Nephron progenitor cell (in vitro differentiated cells): ENCODE data around the gene SLC6A3.

Source experiments
- DNase-seq: peaks from one replicate; pipeline ENCODE4 v3.0.0; 2021
- H3K27ac Mint-ChIP-seq: 2 replicates; pipeline ENCODE4 v1.8.0; 2021; ENCODE audit warnings: mild to moderate bottlenecking, moderate library complexity, mixed read lengths
- H3K27me3 Mint-ChIP-seq: 2 replicates; pipeline ENCODE4 v1.8.0; 2021; ENCODE audit warnings: mild to moderate bottlenecking, low read depth, mixed read lengths; ENCODE audit not compliant: poor library complexity
- H3K36me3 Mint-ChIP-seq: 2 replicates; pipeline ENCODE4 v1.8.0; 2021; ENCODE audit warnings: low read depth, mixed read lengths
- H3K4me1 Mint-ChIP-seq: 2 replicates; pipeline ENCODE4 v1.8.0; 2021; ENCODE audit warnings: mixed read lengths
- H3K4me3 Mint-ChIP-seq: 2 replicates; pipeline ENCODE4 v1.8.0; 2021; ENCODE audit warnings: mild to moderate bottlenecking, moderate library complexity, mixed read lengths
- H3K9me3 Mint-ChIP-seq: 2 replicates; pipeline ENCODE4 v1.8.0; 2021; ENCODE audit warnings: mild to moderate bottlenecking, moderate library complexity, mixed read lengths
- TF ChIP-seq, protein P1 (sequence below): fragments of 200-600 bp; sonication (generic); IDR thresholded peaks from 2 replicates; pipeline ENCODE4 v1.5.0; 2021; ENCODE audit warnings: antibody characterized with exemption

SLC6A3 gene

DNA sequence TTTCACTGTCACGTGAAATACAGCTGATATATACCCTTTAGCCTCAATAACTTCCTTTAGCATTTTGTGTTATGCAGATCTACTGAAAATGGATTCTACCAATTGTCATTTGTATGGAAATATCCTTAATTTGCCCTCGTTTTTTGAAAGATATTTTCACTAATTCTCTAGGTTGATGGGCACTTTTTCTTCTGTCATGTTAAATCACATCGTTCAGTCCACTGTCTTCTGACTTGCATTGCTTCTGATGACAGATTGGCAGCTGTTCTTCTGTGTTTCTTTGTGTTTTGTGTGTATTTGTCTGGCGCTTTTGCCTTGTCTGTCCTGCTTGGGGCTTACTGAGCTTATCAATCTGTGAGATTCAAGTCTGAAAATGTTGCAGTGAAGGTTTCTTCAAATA is 90.7 kb downstream of the SLC6A3 start:
- H3K27me3 Mint-ChIP-seq: peaks cover 34% of the 10 kb centered on the region
- DNase-seq: no peak
- no peaks in the 10 kb centered on the region for H3K9me3 Mint-ChIP-seq
- H3K27ac Mint-ChIP-seq: no peak overlapping the region
- H3K36me3 Mint-ChIP-seq: no peaks in the 10 kb centered on the region
- no peak overlapping the region for H3K4me3 Mint-ChIP-seq
- TF ChIP-seq, protein P1, sequence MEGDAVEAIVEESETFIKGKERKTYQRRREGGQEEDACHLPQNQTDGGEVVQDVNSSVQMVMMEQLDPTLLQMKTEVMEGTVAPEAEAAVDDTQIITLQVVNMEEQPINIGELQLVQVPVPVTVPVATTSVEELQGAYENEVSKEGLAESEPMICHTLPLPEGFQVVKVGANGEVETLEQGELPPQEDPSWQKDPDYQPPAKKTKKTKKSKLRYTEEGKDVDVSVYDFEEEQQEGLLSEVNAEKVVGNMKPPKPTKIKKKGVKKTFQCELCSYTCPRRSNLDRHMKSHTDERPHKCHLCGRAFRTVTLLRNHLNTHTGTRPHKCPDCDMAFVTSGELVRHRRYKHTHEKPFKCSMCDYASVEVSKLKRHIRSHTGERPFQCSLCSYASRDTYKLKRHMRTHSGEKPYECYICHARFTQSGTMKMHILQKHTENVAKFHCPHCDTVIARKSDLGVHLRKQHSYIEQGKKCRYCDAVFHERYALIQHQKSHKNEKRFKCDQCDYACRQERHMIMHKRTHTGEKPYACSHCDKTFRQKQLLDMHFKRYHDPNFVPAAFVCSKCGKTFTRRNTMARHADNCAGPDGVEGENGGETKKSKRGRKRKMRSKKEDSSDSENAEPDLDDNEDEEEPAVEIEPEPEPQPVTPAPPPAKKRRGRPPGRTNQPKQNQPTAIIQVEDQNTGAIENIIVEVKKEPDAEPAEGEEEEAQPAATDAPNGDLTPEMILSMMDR: no peak
- peaks cover 5% of the 10 kb centered on the region for H3K4me1 Mint-ChIP-seq

DNA sequence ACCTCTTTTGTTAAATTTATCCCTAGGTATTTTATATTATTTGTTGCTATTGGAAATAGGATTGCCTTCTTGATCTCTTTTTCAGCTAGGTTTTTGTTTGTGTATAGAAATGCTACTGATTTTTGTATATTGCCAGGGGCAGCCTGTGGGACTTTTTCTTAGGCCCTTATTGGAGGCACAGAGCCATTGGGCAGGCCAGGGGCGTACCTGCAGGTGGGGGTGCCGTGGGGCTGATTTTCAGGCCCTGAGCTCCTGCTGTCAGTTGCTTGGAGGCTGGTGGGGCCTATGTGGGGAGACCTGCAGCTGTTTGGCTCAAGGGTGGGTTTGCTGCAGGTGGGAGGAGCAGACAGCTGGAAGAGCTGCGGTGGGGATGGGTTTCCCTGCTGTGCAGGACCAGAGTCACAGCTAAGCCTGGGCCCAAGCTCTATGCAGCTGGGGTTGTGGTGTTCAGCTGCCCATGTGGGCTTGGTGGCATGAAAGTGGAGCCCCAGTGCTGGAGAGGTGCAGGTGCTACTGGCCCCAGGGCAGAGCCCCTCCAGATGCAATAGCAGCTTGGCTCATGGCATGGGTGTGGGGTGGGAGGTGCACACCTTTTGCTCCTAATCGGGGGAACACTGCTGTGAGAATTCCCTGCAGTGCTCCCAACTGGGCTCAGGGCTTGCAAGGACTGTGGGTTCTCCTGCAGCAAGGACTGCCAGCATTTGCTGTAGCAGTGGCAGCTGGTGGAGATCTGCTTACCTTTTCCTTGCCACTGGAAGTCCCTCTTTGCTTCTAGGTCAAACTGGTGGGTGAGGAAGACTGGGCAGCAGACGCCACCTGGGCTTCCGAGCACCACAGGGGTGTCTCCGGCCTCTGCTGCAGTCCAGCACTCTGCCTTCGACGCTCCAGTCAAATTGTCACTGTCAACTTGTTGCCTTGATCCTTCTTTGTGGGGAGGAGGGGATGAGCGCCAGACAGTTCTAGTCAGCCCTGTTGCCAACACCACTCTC is 92.7 kb downstream of the SLC6A3 start:
- peaks cover 5% of the 10 kb centered on the region for H3K4me1 Mint-ChIP-seq
- no peak for DNase-seq
- TF ChIP-seq, protein P1: no peak
- H3K4me3 Mint-ChIP-seq: no peak overlapping the region
- H3K27ac Mint-ChIP-seq: no peak overlapping the region
- H3K9me3 Mint-ChIP-seq: no peaks in the 10 kb centered on the region
- no peaks in the 10 kb centered on the region for H3K36me3 Mint-ChIP-seq
- H3K27me3 Mint-ChIP-seq: peaks cover 36% of the 10 kb centered on the region

DNA sequence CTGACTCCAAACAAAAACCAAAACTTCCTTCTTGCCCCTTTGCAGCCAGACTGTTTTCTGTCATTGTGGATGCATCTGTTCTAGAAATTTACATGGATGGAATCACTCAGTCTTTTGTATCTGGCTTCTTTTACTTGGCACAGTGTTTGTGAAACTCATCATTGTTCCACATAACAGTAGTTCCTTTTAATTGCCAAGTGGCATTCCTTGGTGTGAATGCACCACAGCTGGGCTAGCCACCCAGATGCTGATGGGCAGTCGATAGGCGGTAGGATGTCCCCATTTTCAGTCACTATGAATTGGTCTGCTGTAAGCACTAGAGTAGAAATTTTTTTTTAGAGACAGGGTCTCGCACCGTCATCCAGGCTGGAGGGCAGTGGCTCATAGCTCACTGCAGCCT is 94.1 kb downstream of the SLC6A3 start:
- H3K9me3 Mint-ChIP-seq: no peaks in the 10 kb centered on the region
- H3K27ac Mint-ChIP-seq: no peak overlapping the region
- no peak overlapping the region for H3K4me3 Mint-ChIP-seq
- peaks cover 8% of the 10 kb centered on the region for H3K4me1 Mint-ChIP-seq
- H3K36me3 Mint-ChIP-seq: no peaks in the 10 kb centered on the region
- no peak for DNase-seq
- H3K27me3 Mint-ChIP-seq: peaks cover 38% of the 10 kb centered on the region
- TF ChIP-seq, protein P1: no peak

DNA sequence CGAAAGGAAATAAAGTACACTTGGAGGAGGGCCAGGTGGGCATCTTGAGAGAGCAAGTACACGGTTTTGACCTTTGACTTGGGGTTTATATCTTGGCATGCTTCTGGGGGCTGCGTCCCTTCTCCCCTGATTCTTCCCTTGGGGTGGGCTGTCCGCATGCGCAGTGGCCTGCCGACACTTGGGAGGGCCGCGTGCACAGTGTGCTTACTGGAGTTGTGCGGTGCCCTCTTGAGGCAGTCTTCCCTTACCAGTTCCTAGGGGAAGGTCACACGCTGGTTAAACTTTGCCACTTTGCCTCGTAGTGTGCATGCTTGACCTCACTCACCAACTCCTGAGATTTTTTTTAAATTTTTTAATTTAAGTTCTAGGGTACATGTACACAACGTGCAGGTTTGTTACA is 96.0 kb downstream of the SLC6A3 start:
- DNase-seq: no peak
- TF ChIP-seq, protein P1: no peak
- no peaks in the 10 kb centered on the region for H3K9me3 Mint-ChIP-seq
- peaks cover 35% of the 10 kb centered on the region for H3K27me3 Mint-ChIP-seq
- H3K4me1 Mint-ChIP-seq: peaks cover 16% of the 10 kb centered on the region
- H3K27ac Mint-ChIP-seq: no peak overlapping the region
- H3K36me3 Mint-ChIP-seq: no peaks in the 10 kb centered on the region
- no peak overlapping the region for H3K4me3 Mint-ChIP-seq

DNA sequence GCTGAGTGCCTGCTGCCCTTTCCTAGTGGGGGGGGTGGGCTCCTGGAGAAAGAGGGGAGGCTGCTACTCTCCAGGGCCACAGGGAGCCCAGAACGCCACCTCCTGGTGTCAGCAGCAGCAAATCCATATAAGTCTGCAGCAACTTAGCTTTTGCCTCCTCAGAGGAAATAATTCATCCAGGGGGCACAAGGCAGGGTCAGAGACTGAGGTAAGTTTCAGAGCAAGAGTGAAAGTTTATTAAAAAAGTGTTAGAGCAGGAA is 96.3 kb downstream of the SLC6A3 start:
- Mint-ChIP-seq H3K27ac (no peak overlapping the region), H3K36me3 (peaks cover 2% of the 10 kb centered on the region), H3K9me3 (no peaks in the 10 kb centered on the region), H3K27me3 (peaks cover 35% of the 10 kb centered on the region), H3K4me3 (no peak overlapping the region), H3K4me1 (peaks cover 19% of the 10 kb centered on the region)
- TF ChIP-seq, protein P1: no peak
- DNase-seq: no peak

DNA sequence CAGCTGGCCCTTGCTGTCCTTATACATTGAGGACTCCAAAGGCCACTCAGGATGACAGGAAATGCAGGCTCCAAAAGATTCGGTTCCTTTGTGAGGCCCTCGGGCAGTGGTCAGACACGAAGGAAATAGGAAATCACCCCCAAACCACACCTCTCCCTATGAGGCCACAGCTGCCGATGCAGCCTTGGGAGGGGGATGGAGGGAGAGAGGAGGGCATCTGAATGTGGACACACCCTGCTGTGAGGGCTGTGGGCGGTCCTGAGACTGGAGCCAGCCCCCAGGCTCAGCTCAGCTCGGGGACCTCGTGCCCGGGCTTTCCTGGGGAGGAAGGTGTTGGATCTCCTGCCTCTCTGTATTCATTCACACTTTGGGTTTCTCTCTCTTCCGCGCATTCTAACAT is 97.7 kb downstream of the SLC6A3 start:
- no peaks in the 10 kb centered on the region for H3K9me3 Mint-ChIP-seq
- peak overlapping the region; percentile 86 for H3K4me3 Mint-ChIP-seq
- peaks cover 28% of the 10 kb centered on the region for H3K27me3 Mint-ChIP-seq
- TF ChIP-seq, protein P1: no peak
- DNase-seq: no peak
- no peak overlapping the region for H3K27ac Mint-ChIP-seq
- H3K4me1 Mint-ChIP-seq: peaks cover 29% of the 10 kb centered on the region
- peaks cover 10% of the 10 kb centered on the region for H3K36me3 Mint-ChIP-seq
